HG03066 (cell line): ENCODE data around the gene OR5AR1.
"Not testable (repeated sequence)": the region's sequence is repeated elsewhere in the genome, so short reads cannot be mapped to it uniquely, and the experiment has no call there.

ENCODE experiments used
- ATAC-seq: cut with Tn5 transposase; IDR thresholded peaks from one replicate; pipeline ENCODE4 v1.9.1; 2021; ENCODE audit warnings: low read depth; ENCODE audit not compliant: unreplicated experiment

OR5AR1 gene

DNA sequence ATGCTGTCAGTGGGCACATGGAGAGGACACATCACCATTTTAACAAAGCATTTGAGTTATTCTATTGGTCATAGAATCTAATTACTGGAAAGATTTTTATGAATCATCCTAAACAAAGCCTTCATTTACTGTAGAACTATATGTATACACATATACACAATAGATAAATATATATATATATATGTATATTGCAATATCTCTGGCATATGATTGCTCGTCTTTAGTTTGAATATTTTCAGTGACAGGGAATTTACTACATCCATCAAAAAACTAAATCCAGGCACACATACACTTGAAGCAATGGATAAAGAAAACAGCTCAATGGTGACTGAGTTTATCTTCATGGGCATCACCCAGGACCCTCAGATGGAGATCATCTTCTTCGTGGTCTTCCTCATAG is at the start of gene OR5AR1:
Gene OR5AR1 (plus strand): TSS at position 301 of the 400 bp plus-strand sequence. CDS start 0 bp downstream, at position 301.
- no peak for ATAC-seq

DNA sequence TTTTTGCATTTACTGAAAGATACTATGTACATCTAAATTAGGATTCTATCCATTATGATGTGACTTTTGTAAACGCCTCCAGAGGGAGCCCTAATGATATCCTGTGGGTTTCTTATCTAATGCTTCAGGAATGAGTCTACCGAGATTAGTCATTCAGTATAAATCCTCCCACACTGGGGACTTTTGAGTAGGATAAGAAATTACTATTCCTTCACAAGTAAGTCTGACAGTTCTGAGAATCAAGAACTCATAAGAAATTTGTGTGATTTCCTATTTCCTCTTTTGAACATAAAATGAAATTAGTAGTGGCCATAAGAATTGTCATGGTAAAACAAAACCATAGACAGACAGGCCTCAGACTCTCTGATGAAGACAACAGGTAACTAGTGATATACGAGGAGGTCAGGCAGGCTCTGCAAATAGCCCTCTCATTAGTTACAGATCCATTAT is 38.8 kb upstream of the OR5AR1 start:
- ATAC-seq: no peak

DNA sequence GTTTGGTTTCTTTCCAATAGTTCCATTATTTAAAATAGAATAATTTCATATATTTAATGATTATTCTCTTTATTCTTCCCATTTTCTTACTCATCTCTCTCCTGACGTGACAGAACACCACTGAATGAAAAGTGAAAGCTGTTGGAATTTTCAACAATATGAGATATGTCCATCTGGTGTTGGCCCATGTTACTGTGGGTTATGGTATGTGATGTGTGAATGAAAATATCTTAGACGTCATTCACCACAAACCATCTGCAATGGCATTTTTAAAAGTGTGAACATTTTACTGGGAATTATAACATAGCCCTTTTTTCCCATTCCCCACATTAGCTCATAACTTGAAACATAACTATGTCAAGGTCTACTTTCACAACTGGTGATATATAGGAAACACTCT is 37.5 kb upstream of the OR5AR1 start:
- no peak for ATAC-seq

DNA sequence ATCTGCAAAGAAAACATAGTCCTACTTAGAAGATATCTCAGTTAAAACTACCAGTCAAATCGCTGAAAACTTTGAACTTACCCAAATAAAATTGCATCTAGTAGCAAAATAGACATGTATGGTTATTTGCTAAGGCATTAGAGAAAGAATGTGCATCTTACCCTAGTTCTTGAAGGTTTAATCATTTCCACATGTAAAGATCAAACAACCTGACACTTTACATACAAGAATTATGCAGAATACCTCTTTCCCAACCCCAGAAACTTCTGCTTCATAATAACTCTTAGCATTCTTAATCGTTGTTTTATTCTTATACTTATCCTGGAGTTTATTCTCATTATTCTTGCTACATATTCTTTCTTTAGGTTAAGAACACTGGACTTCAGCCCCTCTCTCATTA is 31.2 kb upstream of the OR5AR1 start:
- no peak for ATAC-seq

DNA sequence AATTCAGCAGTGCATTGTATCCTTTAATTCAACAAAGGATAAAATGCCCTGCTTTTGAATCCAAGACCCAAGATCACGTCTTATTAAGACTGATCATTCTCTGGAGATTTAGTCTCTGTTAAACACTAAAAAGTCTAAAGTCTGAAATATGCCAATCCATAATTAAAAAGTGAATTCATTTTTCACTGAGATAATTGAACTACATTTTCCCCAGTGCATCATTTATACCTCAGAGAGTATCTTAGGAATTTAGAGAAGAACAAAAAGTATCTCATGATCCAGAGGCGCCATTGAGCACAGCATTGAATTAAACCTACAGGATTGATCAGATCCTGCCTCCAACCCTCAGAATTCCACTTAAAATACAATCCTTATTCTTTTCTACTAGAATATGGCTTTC is 26.6 kb upstream of the OR5AR1 start:
- no peak for ATAC-seq

DNA sequence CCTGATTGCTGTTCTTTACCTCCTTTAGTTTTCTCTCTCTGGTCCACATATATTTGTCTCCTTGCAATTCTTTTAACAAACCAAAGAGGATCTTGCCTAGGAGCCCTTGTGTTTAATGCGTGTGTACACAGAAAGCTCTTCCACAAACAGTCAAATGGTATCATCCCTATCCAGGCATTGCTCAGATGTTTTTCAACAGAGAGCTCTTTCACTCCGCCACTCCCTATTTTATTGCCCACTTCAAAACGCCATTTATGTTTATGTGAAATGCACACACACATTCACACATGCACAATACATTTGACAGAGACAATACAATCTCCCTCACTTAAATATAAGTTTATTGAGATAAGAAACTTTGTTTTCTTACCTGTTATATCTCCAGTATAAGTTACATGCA is 26.0 kb upstream of the OR5AR1 start:
- no peak for ATAC-seq

DNA sequence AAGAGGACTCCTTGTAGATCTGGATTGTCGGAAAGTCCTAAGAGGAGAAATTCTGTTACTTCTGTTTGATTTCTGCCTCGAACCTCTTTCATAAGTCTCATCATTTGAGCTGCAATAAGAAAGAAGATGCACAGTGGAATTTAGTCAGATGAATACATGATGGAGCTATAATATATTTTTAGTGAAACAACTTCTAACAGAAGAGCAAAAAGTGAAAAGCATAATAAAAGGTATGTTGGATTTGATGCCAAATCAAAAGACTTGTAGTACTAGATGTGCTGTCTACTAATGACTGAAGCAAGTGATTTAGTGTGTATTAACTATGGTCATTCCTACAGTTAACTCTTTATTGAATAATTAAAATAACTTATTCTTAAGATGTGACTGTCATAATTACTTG is 21.1 kb upstream of the OR5AR1 start, which contains the start of gene OR5AP2:
Gene OR5AP2 (minus strand): TSS at position 101 of the 400 bp plus-strand sequence. CDS start 0 bp downstream, at position 101.
- no peak for ATAC-seq

DNA sequence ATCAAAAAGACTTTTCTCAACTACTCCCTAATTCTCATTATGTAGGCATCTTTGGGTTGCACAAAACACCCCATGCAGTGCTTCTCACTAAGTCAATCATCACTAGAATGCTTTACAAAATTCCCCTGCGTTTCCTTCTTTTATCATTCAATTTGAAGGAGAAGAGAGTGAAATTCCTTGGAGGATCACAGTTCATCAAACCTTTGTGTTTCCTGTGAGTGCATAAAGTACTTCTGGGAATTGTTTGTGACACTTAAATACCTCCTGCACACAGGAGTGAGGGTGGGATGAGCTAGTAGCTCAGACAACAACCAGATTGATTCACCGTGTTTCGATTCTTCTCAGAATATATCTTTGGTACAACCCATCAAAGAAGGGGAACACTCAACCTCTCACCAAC is 3.7 kb upstream of the OR5AR1 start:
- ATAC-seq: no peak

DNA sequence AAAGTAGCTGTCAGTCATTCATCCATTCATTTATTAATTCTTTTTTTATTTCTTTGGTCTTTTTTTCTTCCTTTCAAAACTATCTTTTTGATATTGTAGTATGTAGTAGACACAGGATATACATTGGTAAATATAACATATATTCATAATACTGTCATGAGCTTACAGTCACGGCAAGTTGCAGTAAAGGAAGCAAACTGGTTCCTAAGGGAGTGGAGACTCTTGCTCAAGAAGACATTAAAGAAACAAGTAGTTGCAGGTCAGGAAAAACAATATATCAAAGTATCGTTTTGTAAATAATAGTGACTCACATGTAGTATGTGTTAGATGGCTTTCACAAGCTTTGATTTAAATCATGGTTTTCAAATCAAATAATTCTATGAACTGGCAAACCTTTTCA is 7.5 kb downstream of the OR5AR1 start:
- no peak for ATAC-seq

DNA sequence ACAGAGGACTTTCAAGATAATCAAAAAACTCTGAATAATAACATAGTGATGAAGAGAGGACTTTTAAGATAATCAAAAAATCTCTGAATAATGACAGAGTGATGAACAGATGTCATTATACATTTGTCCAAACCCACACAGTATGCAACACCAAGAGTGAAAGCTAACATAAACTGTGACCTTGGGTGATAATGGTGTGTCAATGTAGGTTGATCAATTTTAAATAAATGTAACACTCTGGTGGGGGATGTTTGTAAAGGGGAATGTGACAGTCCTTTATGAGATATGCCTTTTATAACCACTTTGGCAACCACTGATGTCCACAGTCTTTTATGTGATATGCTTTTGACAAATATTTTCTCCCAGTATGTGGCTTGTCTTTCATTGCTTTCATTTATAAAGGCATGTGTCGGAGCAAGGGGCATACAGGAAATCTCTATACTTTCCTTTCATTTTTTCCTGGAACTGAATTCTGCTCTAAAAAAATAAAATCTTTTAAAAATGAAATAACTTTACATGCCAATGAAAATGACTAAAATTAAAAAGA is 25.1 kb downstream of the OR5AR1 start:
- ATAC-seq: no peak

DNA sequence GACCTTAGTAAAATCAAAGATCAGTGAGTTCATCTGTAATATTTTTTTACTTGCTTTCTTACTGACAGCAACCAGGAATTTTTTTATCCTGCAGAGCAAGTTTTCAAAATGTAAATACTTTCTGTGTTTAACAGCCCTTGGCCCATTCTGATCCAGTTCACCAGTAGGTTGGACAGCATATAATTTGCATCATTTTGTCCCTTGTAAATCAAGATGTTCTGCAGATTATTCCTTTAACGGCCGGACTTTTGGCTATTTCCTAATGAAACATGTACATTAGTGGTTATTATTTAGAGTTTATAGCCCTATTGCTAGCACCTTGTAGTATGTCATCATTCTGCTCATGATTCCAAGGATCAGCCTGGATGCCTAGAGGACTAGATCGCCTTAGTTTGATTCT is 27.7 kb downstream of the OR5AR1 start:
- not testable (repeated sequence) for ATAC-seq

DNA sequence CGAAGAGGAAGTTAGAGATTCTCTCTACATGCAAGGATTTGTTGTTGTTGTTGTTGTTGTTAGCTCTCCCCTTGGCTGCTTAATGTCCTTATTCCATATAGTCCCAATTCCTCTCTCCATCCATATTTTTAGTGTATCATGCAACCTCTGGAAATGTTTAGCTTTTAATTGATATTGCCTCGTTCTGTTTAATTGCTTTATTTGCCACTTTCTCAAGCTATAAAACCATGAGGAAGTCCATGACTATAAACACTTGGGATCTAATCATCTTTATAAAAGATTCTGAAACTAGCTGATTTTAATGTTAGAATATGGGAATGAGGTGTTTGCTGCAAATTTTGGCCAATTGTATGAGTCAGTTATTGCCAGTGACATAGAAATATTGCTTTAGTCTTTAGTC is 29.9 kb downstream of the OR5AR1 start:
- no peak for ATAC-seq

DNA sequence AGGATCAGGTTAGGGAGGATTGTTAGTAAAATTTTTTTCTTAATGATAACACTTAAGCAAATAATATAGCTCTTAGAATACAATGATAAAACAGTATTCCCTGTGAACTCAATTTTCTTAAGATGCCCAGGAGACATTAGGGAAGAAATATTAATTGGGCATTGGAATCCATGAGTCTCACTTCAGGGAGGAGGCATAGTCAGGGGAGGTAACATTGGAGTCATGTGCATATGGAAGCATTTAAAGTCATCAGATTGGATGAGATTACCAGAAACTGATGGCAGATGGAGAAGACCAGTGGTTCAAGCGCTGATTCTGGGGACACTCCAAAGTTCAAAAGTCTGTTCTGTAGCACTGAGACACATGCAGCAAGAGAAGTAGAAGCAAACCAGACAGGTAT is 35.3 kb downstream of the OR5AR1 start, which contains the start of gene OR9G1:
Gene OR9G1 (plus strand): TSS at position 301 of the 400 bp plus-strand sequence. CDS start 1,293 bp downstream, outside the sequence.
- no peak for ATAC-seq

DNA sequence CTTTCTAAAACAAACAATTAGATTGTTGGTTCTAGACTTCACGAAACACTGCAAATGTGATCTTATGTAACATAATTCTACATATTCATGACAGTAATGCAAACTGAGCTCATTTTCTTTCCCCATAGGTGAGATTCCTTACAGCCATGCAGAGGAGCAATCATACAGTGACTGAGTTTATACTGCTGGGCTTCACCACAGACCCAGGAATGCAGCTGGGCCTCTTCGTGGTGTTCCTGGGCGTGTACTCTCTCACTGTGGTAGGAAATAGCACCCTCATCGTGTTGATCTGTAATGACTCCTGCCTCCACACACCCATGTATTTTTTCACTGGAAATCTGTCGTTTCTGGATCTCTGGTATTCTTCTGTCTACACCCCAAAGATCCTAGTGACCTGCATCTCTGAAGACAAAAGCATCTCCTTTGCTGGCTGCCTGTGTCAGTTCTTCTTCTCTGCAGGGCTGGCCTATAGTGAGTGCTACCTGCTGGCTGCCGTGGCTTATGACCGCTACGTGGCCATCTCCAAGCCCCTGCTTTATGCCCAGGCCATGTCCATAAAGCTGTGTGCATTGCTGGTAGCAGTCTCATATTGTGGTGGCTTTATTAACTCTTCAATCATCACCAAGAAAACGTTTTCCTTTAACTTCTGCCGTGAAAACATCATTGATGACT is 36.9 kb downstream of the OR5AR1 start:
- no peak for ATAC-seq

DNA sequence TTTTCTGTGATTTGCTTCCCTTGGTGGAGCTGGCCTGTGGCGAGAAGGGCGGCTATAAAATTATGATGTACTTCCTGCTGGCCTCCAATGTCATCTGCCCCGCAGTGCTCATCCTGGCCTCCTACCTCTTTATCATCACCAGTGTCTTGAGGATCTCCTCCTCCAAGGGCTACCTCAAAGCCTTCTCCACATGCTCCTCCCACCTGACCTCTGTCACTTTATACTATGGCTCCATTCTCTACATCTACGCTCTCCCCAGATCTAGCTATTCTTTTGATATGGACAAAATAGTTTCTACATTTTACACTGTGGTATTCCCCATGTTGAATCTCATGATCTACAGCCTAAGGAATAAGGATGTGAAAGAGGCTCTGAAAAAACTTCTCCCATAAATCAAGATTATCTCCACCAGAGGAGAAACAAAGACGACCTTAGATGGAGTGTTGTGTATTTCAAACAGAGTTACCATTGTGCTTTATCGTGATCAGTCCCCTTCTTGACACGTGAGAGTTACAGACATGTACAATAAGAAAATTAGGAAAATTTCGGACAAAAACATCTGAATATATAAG is 37.5 kb downstream of the OR5AR1 start:
- no peak for ATAC-seq

DNA sequence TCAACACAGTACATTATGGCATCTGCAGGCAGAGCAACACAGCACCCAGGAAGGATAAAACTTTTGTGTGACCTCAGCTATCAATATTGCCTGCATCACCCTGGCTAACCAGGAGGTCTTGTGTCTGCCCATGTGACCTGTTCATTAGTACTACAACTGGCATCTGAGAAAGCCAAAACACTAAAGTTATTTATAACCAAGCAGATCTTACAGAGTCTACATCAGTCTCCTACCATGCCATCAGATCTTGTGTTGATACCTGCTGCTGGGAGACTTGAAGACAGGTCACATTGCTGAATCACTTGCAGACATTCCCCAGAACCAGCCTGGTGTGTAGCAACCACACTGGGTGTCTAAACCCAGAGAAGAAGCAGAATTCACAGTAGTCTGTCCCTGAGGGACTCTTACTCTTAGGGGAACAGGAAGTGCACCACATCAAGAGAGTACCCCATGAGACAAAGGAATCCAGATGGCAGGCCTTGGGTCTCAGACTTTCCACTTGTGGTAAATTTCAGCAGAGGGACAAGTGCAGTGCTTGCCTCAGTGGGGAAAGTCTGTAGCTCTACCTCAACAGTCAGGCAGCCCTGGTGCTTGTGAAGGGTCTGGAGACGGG is 42.4 kb downstream of the OR5AR1 start:
- no peak for ATAC-seq

DNA sequence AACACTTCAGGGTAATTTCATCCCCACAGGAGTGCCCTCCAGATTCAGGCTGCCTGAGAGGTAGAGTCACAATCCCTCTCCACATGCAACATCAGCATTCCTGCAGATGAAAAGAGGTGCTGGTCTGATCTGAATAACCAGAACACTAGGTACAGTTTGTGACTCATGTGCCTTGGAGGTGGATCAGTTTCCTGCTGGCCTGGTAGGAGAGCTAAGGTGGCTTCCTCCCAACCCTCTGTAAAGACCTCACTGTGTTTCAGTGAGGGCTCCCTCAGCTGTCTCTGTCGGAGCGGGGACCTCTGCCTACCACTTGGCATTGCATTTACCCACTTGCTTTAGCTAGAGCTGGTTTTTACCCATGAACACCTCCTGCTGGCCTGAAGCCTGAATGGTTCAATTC is 43.0 kb downstream of the OR5AR1 start:
- ATAC-seq: no peak

DNA sequence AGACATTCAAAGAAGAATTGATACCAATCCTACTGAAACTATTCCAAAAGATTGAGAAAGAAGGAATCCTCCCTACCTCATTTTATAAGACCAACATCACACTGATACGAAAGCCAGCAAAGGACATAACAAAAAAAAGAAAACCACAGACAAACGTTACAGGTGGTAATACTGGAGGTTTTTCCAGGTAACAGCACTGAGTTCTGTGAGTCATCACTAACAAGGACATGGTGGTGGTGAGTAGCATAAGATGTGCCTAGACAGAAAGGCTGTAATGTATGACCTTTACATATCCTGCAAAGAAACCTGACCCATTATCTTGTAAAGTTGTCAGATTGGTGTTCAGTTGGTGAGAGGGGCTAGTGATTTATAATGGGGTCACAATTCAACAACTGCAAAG is 50.7 kb downstream of the OR5AR1 start:
- no peak for ATAC-seq
